Retinal pigment epithelial cell (primary cell): Measurements from ENCODE around the gene PLCZ1.

ENCODE experiments used
- DNase-seq: peaks from one replicate; pipeline ENCODE4 v3.0.0-alpha.2; 2010; ENCODE audit warnings: low read depth
- H3K4me3 ChIP-seq: 2 replicates; pipeline ENCODE4 v1.5.1; 2011; ENCODE audit warnings: mild to moderate bottlenecking, low read length, control low read depth, moderate library complexity
- TF ChIP-seq, protein P1 (sequence below): conservative IDR thresholded peaks from 2 replicates; pipeline ENCODE4 v1.5.1; 2011; ENCODE audit warnings: low read depth, low read length, control low read depth, inconsistent platforms

Gene PLCZ1

DNA sequence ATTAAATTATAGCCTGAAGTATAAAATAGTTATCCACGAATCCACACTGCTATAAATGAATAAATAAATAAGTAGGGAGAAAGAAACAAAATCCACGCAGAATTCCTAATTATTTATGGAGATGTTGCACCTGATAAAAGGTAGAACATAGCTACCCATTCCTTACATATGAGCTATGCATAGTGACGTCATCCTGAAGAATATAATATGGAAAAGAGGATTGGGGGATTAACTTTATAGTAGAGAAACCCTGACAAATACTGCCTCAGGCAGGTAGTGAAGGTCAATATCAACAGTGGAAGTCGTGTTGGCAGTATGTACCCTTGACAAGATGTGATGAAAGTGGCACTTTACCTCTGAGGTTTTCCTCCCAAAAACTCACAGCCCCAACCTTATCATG lies 82.5 kb downstream of the PLCZ1 start:
- DNase-seq, result no peak
- no peak overlapping the region for H3K4me3 ChIP-seq
- TF ChIP-seq, protein P1, sequence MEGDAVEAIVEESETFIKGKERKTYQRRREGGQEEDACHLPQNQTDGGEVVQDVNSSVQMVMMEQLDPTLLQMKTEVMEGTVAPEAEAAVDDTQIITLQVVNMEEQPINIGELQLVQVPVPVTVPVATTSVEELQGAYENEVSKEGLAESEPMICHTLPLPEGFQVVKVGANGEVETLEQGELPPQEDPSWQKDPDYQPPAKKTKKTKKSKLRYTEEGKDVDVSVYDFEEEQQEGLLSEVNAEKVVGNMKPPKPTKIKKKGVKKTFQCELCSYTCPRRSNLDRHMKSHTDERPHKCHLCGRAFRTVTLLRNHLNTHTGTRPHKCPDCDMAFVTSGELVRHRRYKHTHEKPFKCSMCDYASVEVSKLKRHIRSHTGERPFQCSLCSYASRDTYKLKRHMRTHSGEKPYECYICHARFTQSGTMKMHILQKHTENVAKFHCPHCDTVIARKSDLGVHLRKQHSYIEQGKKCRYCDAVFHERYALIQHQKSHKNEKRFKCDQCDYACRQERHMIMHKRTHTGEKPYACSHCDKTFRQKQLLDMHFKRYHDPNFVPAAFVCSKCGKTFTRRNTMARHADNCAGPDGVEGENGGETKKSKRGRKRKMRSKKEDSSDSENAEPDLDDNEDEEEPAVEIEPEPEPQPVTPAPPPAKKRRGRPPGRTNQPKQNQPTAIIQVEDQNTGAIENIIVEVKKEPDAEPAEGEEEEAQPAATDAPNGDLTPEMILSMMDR, result no peak

DNA sequence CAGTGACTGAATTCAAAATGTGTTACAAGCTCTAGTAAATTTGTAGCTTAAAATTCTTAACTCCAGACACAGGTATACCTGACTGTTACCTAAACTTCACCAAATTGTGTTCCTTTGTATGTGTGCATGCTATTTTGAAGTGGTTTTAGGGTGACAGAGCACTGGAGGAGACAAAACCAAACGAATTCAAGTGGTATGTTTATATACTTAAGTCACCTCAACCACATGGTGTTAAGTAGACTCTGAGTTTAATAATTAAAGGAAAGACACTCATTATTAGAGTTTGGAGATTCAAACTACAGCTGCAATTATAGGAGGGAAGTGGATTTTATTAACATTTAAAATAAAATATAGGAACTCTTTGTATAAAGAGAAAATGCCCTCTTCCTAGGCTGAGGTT lies 84.3 kb downstream of the PLCZ1 start:
- TF ChIP-seq, protein P1, result no peak
- DNase-seq, result no peak
- H3K4me3 ChIP-seq, result no peak overlapping the region

DNA sequence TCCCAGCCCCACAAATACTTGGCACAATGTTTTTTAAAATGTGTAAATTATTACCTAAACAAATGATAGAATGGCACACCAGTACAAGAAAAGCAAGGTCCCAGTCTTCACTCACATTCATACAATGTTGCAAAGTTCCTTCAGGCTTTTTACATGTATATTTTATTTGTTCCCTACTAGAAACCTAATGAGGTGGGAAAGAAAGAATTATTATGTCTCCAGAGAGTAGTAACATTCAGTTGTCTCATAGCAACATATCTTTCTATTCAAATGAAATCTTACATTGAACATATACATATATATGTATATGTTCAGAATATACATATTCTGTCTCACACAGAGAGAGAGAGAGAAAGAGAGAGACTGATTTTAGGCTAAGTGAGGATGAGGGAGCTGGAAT lies 85.2 kb downstream of the PLCZ1 start:
- TF ChIP-seq, protein P1, result no peak
- H3K4me3 ChIP-seq, result no peak overlapping the region
- DNase-seq, result no peak

DNA sequence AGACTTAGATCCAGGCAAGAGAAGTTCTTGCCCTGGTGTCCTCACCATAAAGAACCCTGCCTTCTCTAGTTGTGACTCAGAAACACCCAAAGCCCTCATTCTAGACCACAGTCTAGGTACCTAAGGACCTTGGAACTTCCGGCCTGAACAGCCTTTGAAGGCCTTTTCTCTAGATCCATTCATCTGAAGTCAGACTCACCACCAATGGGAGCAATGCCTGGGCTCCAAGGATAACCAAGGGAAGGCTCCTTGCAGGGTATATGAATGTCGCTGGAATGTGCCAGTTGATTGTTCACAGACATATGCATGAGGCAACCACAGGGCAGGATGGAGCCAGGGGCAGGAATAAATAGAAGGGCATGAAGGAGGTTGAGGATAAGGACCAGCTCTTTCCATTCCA lies 86.3 kb downstream of the PLCZ1 start:
- TF ChIP-seq, protein P1, result no peak
- no peak for DNase-seq
- H3K4me3 ChIP-seq, result no peak overlapping the region

DNA sequence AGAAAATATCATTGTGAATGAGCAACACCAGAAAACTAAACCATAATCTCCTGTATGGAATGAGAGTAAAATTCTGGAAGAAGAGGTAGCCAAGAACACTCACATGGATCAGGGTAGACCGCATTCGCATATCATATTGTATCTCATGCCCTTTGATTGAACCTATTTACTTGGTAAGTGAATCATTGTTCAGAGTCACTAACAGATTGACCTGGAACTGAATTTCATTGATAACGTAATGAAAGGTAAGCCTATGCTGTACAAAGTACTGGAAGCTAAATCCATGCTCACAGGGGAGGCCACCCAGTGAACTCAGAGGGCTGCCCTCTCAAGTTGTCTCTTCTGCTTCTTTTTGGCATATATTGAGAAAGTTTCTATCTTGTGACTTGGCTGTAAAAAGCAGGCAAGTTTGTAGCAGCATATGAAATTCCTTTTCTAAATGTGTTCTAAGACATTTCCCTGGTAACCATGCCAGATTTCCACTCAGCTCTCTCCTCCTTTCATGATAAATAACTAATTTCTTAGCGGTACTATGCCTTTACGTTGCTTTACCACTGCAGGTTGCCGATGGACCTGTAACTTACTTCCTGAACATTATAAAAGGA lies 91.4 kb downstream of the PLCZ1 start:
- no peak for DNase-seq
- no peak overlapping the region for H3K4me3 ChIP-seq
- TF ChIP-seq, protein P1, result no peak

DNA sequence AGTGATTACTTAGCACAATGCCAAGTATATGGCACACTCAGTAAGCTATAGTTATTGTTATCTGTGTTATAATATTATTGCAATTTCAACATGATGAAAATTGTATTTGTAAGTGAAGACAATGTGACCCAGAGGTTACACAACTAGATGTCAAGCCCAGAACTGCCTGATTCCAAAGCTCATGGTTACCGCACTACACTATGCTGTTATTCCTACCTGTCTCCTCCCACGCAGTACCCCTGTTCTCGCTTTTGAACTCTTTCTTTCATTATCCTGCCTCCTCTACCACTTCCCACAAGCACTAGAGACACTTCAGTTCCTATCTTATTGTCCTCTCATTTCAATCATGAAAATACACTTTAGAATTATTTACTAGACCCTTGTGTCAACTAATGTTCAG lies 93.2 kb downstream of the PLCZ1 start:
- no peak overlapping the region for H3K4me3 ChIP-seq
- TF ChIP-seq, protein P1, result no peak
- DNase-seq, result no peak

DNA sequence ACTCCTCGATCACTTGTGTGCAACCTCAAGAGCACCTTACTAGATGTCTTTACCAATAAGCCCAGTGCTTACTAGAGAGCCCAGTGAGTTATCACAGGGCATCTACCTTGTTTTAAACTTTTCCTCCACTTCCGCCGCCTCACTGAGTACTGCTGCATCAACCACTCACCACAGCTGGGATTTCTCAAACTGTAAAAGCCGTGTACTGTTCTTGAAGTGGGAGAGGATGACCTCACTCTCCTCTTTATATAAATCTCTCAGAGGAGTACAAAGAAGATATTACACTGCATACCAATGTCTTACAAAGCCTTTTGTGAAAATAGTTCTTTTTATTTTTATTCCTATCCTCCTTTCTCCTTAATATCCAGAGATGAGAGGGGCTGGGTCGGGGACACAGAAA lies 94.1 kb downstream of the PLCZ1 start:
- no peak overlapping the region for H3K4me3 ChIP-seq
- no peak for DNase-seq
- TF ChIP-seq, protein P1, result no peak
